B cell (primary cell): ENCODE measurements around the gene AOC1. TPM values are rescaled to one million over a fixed set of nuclear protein-coding genes. Genes with fewer than 3 reads are reported as not detected.
A peak's percentile ranks its signal among the peaks of the same experiment; 100 is the strongest.

Source experiments
- ATAC-seq: fragments of 200-7000 bp; cut with Tn5 transposase; one replicate; pipeline ENCODE4 v1.10.0; 2021; ENCODE audit warnings: low read depth, mild to moderate bottlenecking, moderate number of reproducible peaks, moderate library complexity
- CTCF ChIA-PET: fragments of 350-600 bp; sonication (Branson Sonifier 250); formaldehyde crosslinking; loops from one replicate; lab custom pipeline; 2021; ENCODE audit warnings: antibody characterized with exemption, inconsistent platforms; lab: Charles Lee
- POLR2A ChIA-PET: fragments of 350-600 bp; sonication (Branson Sonifier 250); formaldehyde crosslinking; loops from one replicate; lab custom pipeline; 2021; ENCODE audit warnings: antibody characterized with exemption; lab: Charles Lee
- DNase-seq: peaks from one replicate; pipeline ENCODE4 v3.0.0; 2013
- H2AFZ ChIP-seq: 2 replicates; pipeline ENCODE4 v1.6.1; 2012; ENCODE audit warnings: mild to moderate bottlenecking, low read depth, low read length; ENCODE audit not compliant: insufficient read depth, poor library complexity, severe bottlenecking
- H3K27ac ChIP-seq, 2 donors: 1 replicate in 1 of 2; 2 replicates in 1 of 2; pipeline ENCODE4 v1.5.1; 2012 to 2013; ENCODE audit warnings: low read length in 2 of 2, mild to moderate bottlenecking in 2 of 2, moderate library complexity in 1 of 2
- H3K27me3 ChIP-seq, 4 experiments: fragments of 200-600 bp in 1 of 4; sonication (generic) in 1 of 4; replicated peaks in 1 of 4; 1 replicate in 2 of 4; 2 replicates in 2 of 4; pipeline versions ENCODE4 v1.6.1 to v1.7.0; 2013 to 2016; ENCODE audit warnings: low read length in 3 of 4, mild to moderate bottlenecking in 2 of 4, mixed read lengths in 1 of 4, moderate library complexity in 1 of 4; ENCODE audit not compliant: insufficient read depth in 4 of 4, control insufficient read depth in 3 of 4; ENCODE audit errors: control extremely low read depth in 1 of 4
- H3K36me3 ChIP-seq, 2 experiments: replicated peaks in 1 of 2; 1 replicate in 1 of 2; 2 replicates in 1 of 2; pipeline versions ENCODE4 v1.6.1 to v1.7.1; 2013; ENCODE audit warnings: low read length in 1 of 2; ENCODE audit not compliant: insufficient read depth in 2 of 2, control insufficient read depth in 1 of 2; ENCODE audit errors: control extremely low read depth in 1 of 2, extremely low read depth in 1 of 2
- H3K4me1 ChIP-seq, 2 donors: fragments of 200-600 bp in 1 of 2; sonication (generic) in 1 of 2; 1 replicate in 1 of 2; 2 replicates in 1 of 2; pipeline versions ENCODE4 v1.5.1 to v1.6.1; 2013 to 2017; ENCODE audit warnings: low read length in 2 of 2; ENCODE audit not compliant: control insufficient read depth in 2 of 2, insufficient read depth in 2 of 2
- H3K4me2 ChIP-seq: replicated peaks from 2 replicates; pipeline ENCODE3; 2012; ENCODE audit warnings: mild to moderate bottlenecking, low read depth, low read length; ENCODE audit not compliant: poor library complexity, severe bottlenecking
- H3K4me3 ChIP-seq, 5 experiments: fragments of 200-600 bp in 1 of 5; sonication (generic) in 1 of 5; 1 replicate in 3 of 5; 2 replicates in 2 of 5; pipeline versions ENCODE4 v1.5.1 to v1.7.0; 2011 to 2016; ENCODE audit warnings: low read length in 4 of 5, mild to moderate bottlenecking in 4 of 5, low read depth in 2 of 5, control low read depth in 1 of 5, moderate library complexity in 1 of 5; ENCODE audit not compliant: insufficient read depth in 1 of 5; ENCODE audit errors: control extremely low read depth in 1 of 5, extremely low read depth in 1 of 5
- H3K79me2 ChIP-seq: fragments of 200-600 bp; sonication (generic); one replicate; pipeline ENCODE4 v1.6.0; 2016; ENCODE audit warnings: low read length; ENCODE audit not compliant: control insufficient read depth, insufficient read depth
- H3K9ac ChIP-seq: fragments of 200-600 bp; sonication (generic); 2 replicates; pipeline ENCODE4 v1.6.1; 2017; ENCODE audit warnings: mild to moderate bottlenecking, low read length, moderate library complexity
- H3K9me3 ChIP-seq, 3 donors: one replicate each; pipeline versions ENCODE4 v1.6.1 to v1.7.1; 2013; ENCODE audit warnings: low read length in 2 of 3; ENCODE audit not compliant: control insufficient read depth in 2 of 3, insufficient read depth in 1 of 3; ENCODE audit errors: control extremely low read depth in 1 of 3
- H4K20me1 ChIP-seq: 2 replicates; pipeline ENCODE4 v1.6.0; 2012; ENCODE audit warnings: mild to moderate bottlenecking, low read length; ENCODE audit not compliant: insufficient read depth, control insufficient read depth, poor library complexity, severe bottlenecking
- H3K27ac Mint-ChIP-seq: one replicate; pipeline ENCODE4 v1.8.0; 2021; ENCODE audit warnings: mixed read lengths
- H3K27me3 Mint-ChIP-seq: one replicate; pipeline ENCODE4 v1.8.0; 2021; ENCODE audit warnings: mixed read lengths
- H3K4me1 Mint-ChIP-seq: one replicate; pipeline ENCODE4 v1.8.0; 2021; ENCODE audit warnings: mixed read lengths
- H3K4me3 Mint-ChIP-seq: one replicate; pipeline ENCODE4 v1.8.0; 2021; ENCODE audit warnings: mixed read lengths
- H3K9me3 Mint-ChIP-seq: one replicate; pipeline ENCODE4 v1.8.0; 2022; ENCODE audit warnings: mixed read lengths; ENCODE audit not compliant: insufficient read depth
- CTCF ChIP-seq: fragments of 200-600 bp; IDR thresholded peaks from one replicate; pipeline ENCODE4 v1.8.0; 2022; ENCODE audit warnings: antibody characterized with exemption, mild to moderate bottlenecking
- EZH2 ChIP-seq: IDR thresholded peaks from 2 replicates; pipeline ENCODE4 v1.6.1; 2012; ENCODE audit warnings: borderline replicate concordance, low read depth, mild to moderate bottlenecking, moderate library complexity, low read length; ENCODE audit not compliant: insufficient read depth, poor library complexity, severe bottlenecking
- WGBS: methylation state at CpG from one replicate; pipeline ENCODE4 v1.1.5; 2013; ENCODE audit warnings: missing lambda C conversion rate; ENCODE audit not compliant: insufficient coverage; 5-methylcytosine and 5-hydroxymethylcytosine counted together
- intact Hi-C: fragments of 100-400 bp; cut with micrococcal nuclease; formaldehyde crosslinking; loops from one replicate; pipeline ENCODE4 v1.10.0; 2022
- polyA plus RNA-seq: library from polyadenylated mRNA; depleted of rRNA; stranded (reverse); fragments of >200 nt; gene quantifications from 2 replicates; pipeline ENCODE4 v1.2.3, GENCODE V29; 2012
- total RNA-seq, 2 donors: library from RNA; stranded (reverse); fragments of 120-200 nt in 1 of 2; gene quantifications; 1 replicate in 1 of 2; 2 replicates in 1 of 2; pipeline versions ENCODE4 v1.2.3 to v1.2.4, GENCODE V29; 2013 to 2022

The AOC1 gene
- total and polyA plus RNA-seq, 2 donors (not counting 1 experiment from before 2014, with no cell fraction given), result 0.07 TPM; not detected in 1

GRCh38 chr7:150875791-150876190 lies 23.5 kb downstream of the AOC1 start:
- TF ChIP-seq CTCF (no peak), EZH2 (no peak)
- Histone ChIP-seq H3K4me1 (peaks cover 0 to 18% of the 10 kb centered on the region in 2 donors), H3K4me2 (no peak overlapping the region), H3K9ac (no peak overlapping the region), H3K9me3 (peaks cover 0 to 16% (median 13%) of the 10 kb centered on the region in 3 donors), H4K20me1 (no peaks in the 10 kb centered on the region), H3K4me3 (no peak overlapping the region), H3K27ac (no peak overlapping the region), H3K27me3 (peaks cover 0 to 3% (median under 1%) of the 10 kb centered on the region in 4 experiments), H2AFZ (no peak overlapping the region), H3K36me3 (no peaks in the 10 kb centered on the region), H3K79me2 (no peaks in the 10 kb centered on the region)
- Mint-ChIP-seq H3K9me3 (peaks cover 12% of the 10 kb centered on the region), H3K4me1 (peaks cover 16% of the 10 kb centered on the region), H3K27ac (no peak overlapping the region), H3K27me3 (peaks cover 33% of the 10 kb centered on the region), H3K4me3 (no peak overlapping the region)
- ChIA-PET POLR2A (no interaction called here), CTCF (interaction anchor here (1.3 kb wide), 2 partner anchors 9 to 23 kb away, joined by 3 to 4 read pairs; no protein-coding TSS in a partner anchor)
- DNase-seq (no peak), ATAC-seq (no peak)
- no CpG with 5 or more reads among the region's 4 CpGs for WGBS
- intact Hi-C loops, result no loop called here

GRCh38 chr7:150876817-150877526 lies 24.7 kb downstream of the AOC1 start:
- H3K4me2 ChIP-seq, result peak overlapping the region; percentile 31
- no peak overlapping the region for H3K4me3 Mint-ChIP-seq
- intact Hi-C loops, result no loop called here
- peaks cover 25% of the 10 kb centered on the region for H3K27me3 Mint-ChIP-seq
- no peaks in the 10 kb centered on the region for H3K36me3 ChIP-seq
- H3K4me3 ChIP-seq, result no peak overlapping the region
- H3K27ac Mint-ChIP-seq, result peak overlapping the region; percentile 3
- H3K27me3 ChIP-seq, result peaks cover 0 to 3% (median 0%) of the 10 kb centered on the region in 4 experiments
- TF ChIP-seq CTCF (peak; percentile 27), EZH2 (no peak)
- 0% methylated on average over 6 of the region's 19 CpGs for WGBS
- peaks cover 16% of the 10 kb centered on the region for H3K4me1 Mint-ChIP-seq
- ChIA-PET CTCF (interaction anchor here (0.5 to 1.3 kb wide), 5 partner anchors 8 to 1469 kb away, joined by 3 to 6 read pairs (median 3); no protein-coding TSS in a partner anchor), POLR2A (no interaction called here)
- H3K4me1 ChIP-seq, result peaks cover 0 to 18% of the 10 kb centered on the region in 2 donors
- ATAC-seq, result peak; percentile 33
- H4K20me1 ChIP-seq, result no peaks in the 10 kb centered on the region
- no peaks in the 10 kb centered on the region for H3K79me2 ChIP-seq
- H3K27ac ChIP-seq, result no peak overlapping the region
- H2AFZ ChIP-seq, result no peak overlapping the region
- H3K9me3 Mint-ChIP-seq, result peaks cover 9% of the 10 kb centered on the region
- peak; percentile 53 for DNase-seq
- no peak overlapping the region for H3K9ac ChIP-seq
- H3K9me3 ChIP-seq, result peaks cover 0 to 19% (median 13%) of the 10 kb centered on the region in 3 donors
